Type B pancreatic cell (in vitro differentiated cells): ENCODE data around the gene BIN1. TPM values are rescaled to one million over a fixed set of nuclear protein-coding genes. Genes with fewer than 3 reads are reported as not detected.

Experiments used
- DNase-seq: peaks from one replicate; pipeline ENCODE4 v3.0.0; 2021; ENCODE audit warnings: mixed read lengths; ENCODE audit not compliant: unreplicated experiment; ENCODE audit errors: extremely low spot score
- H3K27ac Mint-ChIP-seq: 2 replicates; pipeline ENCODE4 v1.8.0; 2021; ENCODE audit warnings: mild to moderate bottlenecking, mixed read lengths
- H3K27me3 Mint-ChIP-seq: 2 replicates; pipeline ENCODE4 v1.8.0; 2021; ENCODE audit warnings: mixed read lengths
- H3K36me3 Mint-ChIP-seq: 2 replicates; pipeline ENCODE4 v1.8.0; 2021; ENCODE audit warnings: mixed read lengths
- H3K4me1 Mint-ChIP-seq: one replicate; pipeline ENCODE4 v1.8.0; 2021; ENCODE audit warnings: mixed read lengths; ENCODE audit not compliant: unreplicated experiment
- H3K4me3 Mint-ChIP-seq: 2 replicates; pipeline ENCODE4 v1.8.0; 2021; ENCODE audit warnings: mild to moderate bottlenecking, mixed read lengths
- H3K9me3 Mint-ChIP-seq: 2 replicates; pipeline ENCODE4 v1.8.0; 2021; ENCODE audit warnings: mixed read lengths
- total RNA-seq: library from RNA; stranded (reverse); gene quantifications from 2 replicates; pipeline ENCODE4 v1.2.1, GENCODE V29; 2021; ENCODE audit warnings: low replicate concordance
- TF ChIP-seq, protein P1 (sequence below): fragments of 200-600 bp; sonication (generic); conservative IDR thresholded peaks from 2 replicates; pipeline ENCODE4 v1.5.0; 2021; ENCODE audit warnings: antibody characterized with exemption, mild to moderate bottlenecking

Gene BIN1
- total RNA-seq, 1 donor from 2014 or later: 63.4 TPM

DNA sequence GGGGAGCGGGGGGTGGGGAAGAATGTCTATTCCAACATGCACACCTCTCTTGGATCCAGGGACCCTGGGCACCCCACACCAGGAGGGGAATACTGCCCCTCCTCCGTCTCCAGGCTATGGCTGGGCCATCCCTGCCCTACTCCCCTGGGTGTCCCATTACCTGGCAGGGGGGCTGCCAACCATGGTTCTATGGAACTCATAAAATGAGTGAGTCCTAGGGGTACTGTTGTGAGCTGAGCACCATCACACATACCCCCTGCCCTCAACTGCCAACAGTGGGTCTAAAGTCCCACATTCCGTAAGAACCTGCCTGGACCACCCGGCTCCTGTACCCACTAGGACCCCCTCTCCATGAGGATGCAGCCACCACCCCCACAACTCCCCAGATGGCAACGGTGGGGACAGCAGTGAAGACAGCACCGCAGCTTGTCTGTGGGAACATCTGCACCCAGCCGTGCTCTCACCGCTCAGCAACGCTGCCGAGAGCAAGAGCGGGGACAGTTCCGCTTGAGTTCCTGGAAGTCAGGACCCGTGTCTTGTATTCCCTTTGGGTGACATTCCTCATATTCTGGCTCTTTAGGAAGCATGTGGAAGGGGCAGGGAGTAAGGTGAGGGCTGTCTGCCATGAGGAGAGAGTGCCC lies 41.5 kb downstream of the BIN1 start:
- H3K27ac Mint-ChIP-seq: no peak overlapping the region
- TF ChIP-seq, protein P1, sequence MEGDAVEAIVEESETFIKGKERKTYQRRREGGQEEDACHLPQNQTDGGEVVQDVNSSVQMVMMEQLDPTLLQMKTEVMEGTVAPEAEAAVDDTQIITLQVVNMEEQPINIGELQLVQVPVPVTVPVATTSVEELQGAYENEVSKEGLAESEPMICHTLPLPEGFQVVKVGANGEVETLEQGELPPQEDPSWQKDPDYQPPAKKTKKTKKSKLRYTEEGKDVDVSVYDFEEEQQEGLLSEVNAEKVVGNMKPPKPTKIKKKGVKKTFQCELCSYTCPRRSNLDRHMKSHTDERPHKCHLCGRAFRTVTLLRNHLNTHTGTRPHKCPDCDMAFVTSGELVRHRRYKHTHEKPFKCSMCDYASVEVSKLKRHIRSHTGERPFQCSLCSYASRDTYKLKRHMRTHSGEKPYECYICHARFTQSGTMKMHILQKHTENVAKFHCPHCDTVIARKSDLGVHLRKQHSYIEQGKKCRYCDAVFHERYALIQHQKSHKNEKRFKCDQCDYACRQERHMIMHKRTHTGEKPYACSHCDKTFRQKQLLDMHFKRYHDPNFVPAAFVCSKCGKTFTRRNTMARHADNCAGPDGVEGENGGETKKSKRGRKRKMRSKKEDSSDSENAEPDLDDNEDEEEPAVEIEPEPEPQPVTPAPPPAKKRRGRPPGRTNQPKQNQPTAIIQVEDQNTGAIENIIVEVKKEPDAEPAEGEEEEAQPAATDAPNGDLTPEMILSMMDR: no peak

DNA sequence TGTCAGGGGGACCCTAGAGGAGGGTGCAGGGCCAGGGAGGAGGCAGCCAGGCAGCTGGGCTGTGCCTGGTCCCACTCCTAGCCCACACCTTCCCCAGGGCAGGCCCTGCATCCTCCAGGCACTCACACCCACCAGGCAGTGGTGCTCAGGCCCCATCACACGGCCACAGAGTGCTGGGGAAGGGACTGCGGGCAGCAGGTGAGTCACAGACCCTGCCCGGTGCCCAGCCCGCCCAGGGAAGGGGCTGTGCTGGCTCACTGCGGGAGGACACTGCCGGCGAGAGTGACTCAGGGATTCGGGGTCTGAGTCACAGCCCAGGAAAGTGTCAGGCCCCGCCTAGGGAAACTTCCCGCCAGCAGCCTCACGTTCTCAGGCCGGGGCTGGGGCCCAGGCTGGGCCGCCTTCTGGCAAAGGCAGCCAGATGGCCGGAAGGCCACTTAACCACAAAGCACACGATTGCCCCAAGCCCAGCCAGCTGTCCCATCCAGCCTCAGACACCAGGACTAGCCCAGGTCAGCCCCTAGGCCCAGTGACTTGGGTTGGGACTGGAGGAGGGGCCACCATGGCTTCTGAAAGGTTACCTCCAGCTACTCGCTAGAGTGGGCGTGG lies 42.2 kb downstream of the BIN1 start:
- Mint-ChIP-seq H3K9me3 (no peaks in the 10 kb centered on the region), H3K36me3 (peaks cover 3% of the 10 kb centered on the region), H3K27ac (no peak overlapping the region), H3K27me3 (no peaks in the 10 kb centered on the region), H3K4me3 (no peak overlapping the region), H3K4me1 (peaks cover 14% of the 10 kb centered on the region)
- TF ChIP-seq, protein P1: no peak
- no peak for DNase-seq

More for the DNA sequence above, 41.5 kb downstream of the BIN1 start:
- H3K4me3 Mint-ChIP-seq: no peak overlapping the region
- no peaks in the 10 kb centered on the region for H3K27me3 Mint-ChIP-seq
- peaks cover 3% of the 10 kb centered on the region for H3K36me3 Mint-ChIP-seq
- peaks cover 14% of the 10 kb centered on the region for H3K4me1 Mint-ChIP-seq
- DNase-seq: no peak
- H3K9me3 Mint-ChIP-seq: no peaks in the 10 kb centered on the region

DNA sequence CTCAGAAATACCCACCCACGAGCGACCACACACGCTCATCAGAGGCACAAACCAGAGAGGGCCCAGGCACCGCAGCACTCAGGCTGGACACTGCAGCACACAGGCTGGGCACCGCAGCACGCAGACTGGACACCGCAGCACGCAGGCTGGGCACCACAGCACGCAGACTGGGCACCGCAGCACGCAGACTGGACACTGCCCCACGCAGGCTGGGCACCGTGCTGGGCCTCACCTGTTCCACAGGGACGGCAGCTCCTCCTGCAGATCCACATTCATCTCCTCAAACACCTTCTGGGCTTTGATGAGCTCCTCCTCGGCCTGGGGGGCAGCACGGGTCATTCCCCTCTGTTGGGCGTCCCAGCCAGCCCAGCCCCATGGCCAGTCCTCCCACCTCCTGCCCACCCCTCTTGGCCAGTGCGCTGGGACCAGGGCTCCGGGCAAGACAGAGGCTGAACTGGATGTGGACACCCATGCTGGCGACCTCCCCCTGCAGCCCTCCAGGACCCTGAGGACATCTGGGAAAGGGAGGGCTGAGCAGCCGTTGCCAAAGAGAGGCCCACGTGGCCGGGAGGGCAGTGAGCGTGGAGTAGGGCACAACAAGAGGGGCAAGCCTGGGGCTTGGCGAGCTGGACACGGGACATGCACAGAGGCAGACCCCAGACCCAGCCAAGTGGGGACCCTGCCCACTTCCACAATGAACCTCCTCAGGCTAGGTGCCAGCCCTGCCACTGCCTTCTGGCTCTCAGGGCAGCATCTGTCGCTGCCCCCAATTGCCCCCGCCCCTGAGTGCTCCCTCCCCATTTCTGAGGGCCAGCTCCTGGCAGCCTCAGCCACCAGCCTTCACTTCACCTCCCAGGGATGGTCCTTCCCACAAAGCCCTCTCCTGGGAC lies 43.0 kb downstream of the BIN1 start:
- DNase-seq: no peak
- TF ChIP-seq, protein P1: no peak
- Mint-ChIP-seq H3K4me3 (no peak overlapping the region), H3K4me1 (peaks cover 14% of the 10 kb centered on the region), H3K9me3 (no peaks in the 10 kb centered on the region), H3K27me3 (no peaks in the 10 kb centered on the region), H3K36me3 (peaks cover 3% of the 10 kb centered on the region), H3K27ac (no peak overlapping the region)

DNA sequence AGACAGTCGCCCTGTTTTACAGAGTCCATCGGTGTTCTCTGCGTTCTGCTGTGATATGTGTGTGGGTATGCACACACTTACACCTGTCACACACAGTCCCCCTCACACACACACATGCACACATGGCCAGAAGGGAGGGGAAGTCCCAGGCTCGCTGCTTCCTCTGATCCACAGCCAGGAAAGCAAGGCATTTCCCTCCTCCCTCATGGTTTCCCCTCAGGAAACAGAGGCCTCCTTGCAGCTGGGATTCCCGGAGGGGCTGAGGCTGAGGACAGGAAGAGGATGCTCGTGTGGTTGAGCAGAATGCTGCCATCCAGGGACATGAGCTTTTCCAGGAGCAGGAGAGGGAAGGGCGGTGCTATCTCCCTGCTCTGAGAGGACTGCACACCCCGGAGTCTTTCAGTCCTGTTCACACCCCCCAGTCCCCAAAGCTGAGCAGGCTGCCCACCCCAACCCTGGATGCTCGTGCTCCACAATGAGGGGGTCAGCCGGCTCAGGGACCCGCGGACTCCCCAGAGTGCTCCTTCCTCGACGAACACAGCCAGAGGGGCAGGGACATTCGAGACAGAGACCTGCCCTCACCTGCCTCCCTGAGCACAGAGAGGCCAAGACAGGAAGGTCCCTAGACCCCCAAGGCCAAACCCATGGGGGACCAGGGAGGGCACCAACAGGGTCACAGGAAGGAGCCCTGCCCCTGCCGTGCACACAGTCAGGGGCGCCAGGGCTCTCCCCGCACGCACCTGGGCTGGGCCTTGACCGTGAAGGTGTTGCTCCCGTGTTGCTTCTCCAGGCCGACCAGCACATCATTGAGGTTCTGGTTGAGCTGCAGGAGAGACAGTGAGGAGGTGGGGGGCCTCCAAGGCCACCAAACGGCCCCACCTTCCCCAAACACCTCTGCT lies 45.3 kb downstream of the BIN1 start:
- H3K9me3 Mint-ChIP-seq: no peaks in the 10 kb centered on the region
- TF ChIP-seq, protein P1: no peak
- no peaks in the 10 kb centered on the region for H3K27me3 Mint-ChIP-seq
- H3K36me3 Mint-ChIP-seq: no peaks in the 10 kb centered on the region
- no peak overlapping the region for H3K4me3 Mint-ChIP-seq
- no peak for DNase-seq
- peaks cover 9% of the 10 kb centered on the region for H3K4me1 Mint-ChIP-seq
- H3K27ac Mint-ChIP-seq: no peak overlapping the region

DNA sequence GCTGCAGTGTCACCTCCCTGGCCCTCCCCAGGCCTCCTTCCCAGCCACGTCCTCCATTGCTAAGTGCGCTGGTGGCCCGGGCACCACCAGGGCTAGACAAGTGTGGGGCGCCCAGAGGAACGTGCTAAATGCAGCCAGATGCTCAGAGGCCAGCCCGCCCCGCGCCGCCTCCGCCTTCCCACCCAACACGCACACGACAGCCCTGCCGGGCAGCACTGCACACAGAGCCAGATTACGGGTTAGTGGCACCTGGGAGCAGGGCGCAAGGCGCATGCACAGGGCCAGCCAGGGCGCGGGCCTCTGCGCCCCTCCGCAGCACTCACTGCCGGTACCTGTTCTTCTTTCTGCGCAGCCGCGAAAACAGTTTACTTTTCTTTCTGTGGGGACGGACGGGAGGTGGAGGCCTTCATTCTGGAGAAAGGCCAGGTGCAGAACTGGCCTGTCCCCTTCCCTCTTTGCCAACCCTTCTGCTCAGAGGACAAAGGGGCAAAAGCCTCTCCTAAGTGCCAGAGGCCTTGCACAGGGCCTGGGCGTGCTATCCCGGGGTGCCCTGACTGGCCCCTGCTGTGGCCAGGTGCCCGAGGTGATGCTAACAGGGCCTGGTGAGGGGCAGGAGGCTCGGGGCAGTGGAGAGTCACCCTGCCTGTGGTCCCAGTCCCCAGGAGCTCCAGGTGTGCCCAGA lies 46.5 kb downstream of the BIN1 start:
- no peak for DNase-seq
- Mint-ChIP-seq H3K4me1 (peaks cover 7% of the 10 kb centered on the region), H3K27me3 (no peaks in the 10 kb centered on the region), H3K27ac (no peak overlapping the region), H3K4me3 (no peak overlapping the region), H3K36me3 (no peaks in the 10 kb centered on the region), H3K9me3 (no peaks in the 10 kb centered on the region)
- TF ChIP-seq, protein P1: no peak
